Measurements from ENCODE around the gene ADGRD1.

- no peak for TF ChIP-seq CTCF (IDR thresholded peaks at IDR 0.05)
- no peak for TF ChIP-seq POLR2AphosphoS5 (IDR thresholded peaks at IDR 0.05)
- no peak for TF ChIP-seq POLR2A (IDR thresholded peaks at IDR 0.05)
These were observed 53.5 kb downstream of the ADGRD1 start for GRCh38 chr12:131007031-131007739.

Data from breast epithelium (tissue), 3 donors.